HG02884 (cell line): ENCODE measurements around the gene KIF19.
A peak's percentile ranks its signal among the peaks of the same experiment; 100 is the strongest.
"Not testable (repeated sequence)": the region's sequence is repeated elsewhere in the genome, so short reads cannot be mapped to it uniquely, and the experiment has no call there.

ENCODE experiments used
- ATAC-seq: cut with Tn5 transposase; IDR thresholded peaks from one replicate; pipeline ENCODE4 v1.9.1; 2021; ENCODE audit warnings: mild to moderate bottlenecking, moderate library complexity; ENCODE audit not compliant: unreplicated experiment

Gene KIF19

GRCh38 chr17:74325743-74326379 is at the start of gene KIF19:
Gene KIF19, plus strand, starts transcription at chr17:74326226. Its CDS starts 124 bp downstream, at chr17:74326350.
- no peak for ATAC-seq

- no peak for ATAC-seq
Measured at GRCh38 chr17:74276541-74277009, 49.5 kb upstream of the KIF19 start.

- no peak for ATAC-seq
Measured at GRCh38 chr17:74277935-74278334, 48.1 kb upstream of the KIF19 start.

GRCh38 chr17:74279617-74280016 is 46.4 kb upstream of the KIF19 start:
- not testable (repeated sequence) for ATAC-seq

GRCh38 chr17:74280093-74280513 is 45.9 kb upstream of the KIF19 start:
- ATAC-seq = peak; percentile 70

- no peak for ATAC-seq
Measured at GRCh38 chr17:74281799-74282198, 44.2 kb upstream of the KIF19 start.

GRCh38 chr17:74282274-74282586 is 43.8 kb upstream of the KIF19 start:
- ATAC-seq = not testable (repeated sequence)

GRCh38 chr17:74282587-74283370 is 43.2 kb upstream of the KIF19 start:
- ATAC-seq = no peak

GRCh38 chr17:74283371-74283673 is 42.7 kb upstream of the KIF19 start:
- no peak for ATAC-seq

GRCh38 chr17:74287031-74287602 is 38.9 kb upstream of the KIF19 start:
- ATAC-seq = no peak

- no peak for ATAC-seq
Measured at GRCh38 chr17:74288785-74289184, 37.2 kb upstream of the KIF19 start.

GRCh38 chr17:74289688-74290087 is 36.3 kb upstream of the KIF19 start:
- ATAC-seq = no peak

- ATAC-seq = no peak
Measured at GRCh38 chr17:74290340-74290739, 35.7 kb upstream of the KIF19 start.

GRCh38 chr17:74292495-74292894 is 33.5 kb upstream of the KIF19 start:
- no peak for ATAC-seq

GRCh38 chr17:74295625-74296547 is 30.1 kb upstream of the KIF19 start:
- no peak for ATAC-seq

GRCh38 chr17:74296548-74296936 is 29.5 kb upstream of the KIF19 start:
- no peak for ATAC-seq

GRCh38 chr17:74297941-74298340 is 28.1 kb upstream of the KIF19 start:
- ATAC-seq = no peak

- ATAC-seq = no peak
Measured at GRCh38 chr17:74298778-74299177, 27.2 kb upstream of the KIF19 start.

- ATAC-seq = no peak
Measured at GRCh38 chr17:74299226-74300009, 26.6 kb upstream of the KIF19 start.

- ATAC-seq = no peak
Measured at GRCh38 chr17:74303305-74303704, 22.7 kb upstream of the KIF19 start.
